Astrocyte (in vitro differentiated cells and primary cell): Measurements from ENCODE around the gene FHL1. TPM values are rescaled to one million over a fixed set of nuclear protein-coding genes. Genes with fewer than 3 reads are reported as not detected.

ENCODE experiments used
- DNase-seq: peaks from one replicate; pipeline ENCODE4 v3.0.0-alpha.2; 2010; ENCODE audit warnings: low read depth
- FAIRE-seq: peaks from 2 replicates; lab custom pipeline; 2011; peaks lifted over from hg19 to GRCh38; lab: Jason Lieb, UNC
- H2AFZ ChIP-seq: 2 replicates; pipeline ENCODE4 v1.6.0; 2012; ENCODE audit warnings: low read depth, low read length, inconsistent platforms
- H3K27ac ChIP-seq: 2 replicates; pipeline ENCODE4 v1.5.1; 2011; ENCODE audit warnings: low read depth, low read length, inconsistent platforms
- H3K27me3 ChIP-seq: 2 replicates; pipeline ENCODE4 v1.6.0; 2011; ENCODE audit warnings: low read length, inconsistent platforms; ENCODE audit not compliant: insufficient read depth
- H3K36me3 ChIP-seq: 2 replicates; pipeline ENCODE4 v1.5.1; 2011; ENCODE audit warnings: low read length, inconsistent platforms; ENCODE audit not compliant: insufficient read depth
- H3K4me1 ChIP-seq: 2 replicates; pipeline ENCODE4 v1.5.1; 2011; ENCODE audit warnings: low read length, inconsistent platforms; ENCODE audit not compliant: insufficient read depth
- H3K4me2 ChIP-seq: 2 replicates; pipeline ENCODE4 v1.6.0; 2012; ENCODE audit warnings: low read length, inconsistent platforms
- H3K4me3 ChIP-seq: 2 replicates; pipeline ENCODE4 v1.5.1; 2011; ENCODE audit warnings: low read depth, mild to moderate bottlenecking, low read length, inconsistent platforms; ENCODE audit not compliant: insufficient read depth
- H3K79me2 ChIP-seq: 2 replicates; pipeline ENCODE4 v1.6.0; 2012; ENCODE audit warnings: mild to moderate bottlenecking, low read length, inconsistent platforms; ENCODE audit not compliant: insufficient read depth
- H3K9ac ChIP-seq: 2 replicates; pipeline ENCODE4 v1.6.0; 2012; ENCODE audit warnings: mild to moderate bottlenecking, low read length, inconsistent platforms
- H3K9me3 ChIP-seq: 2 replicates; pipeline ENCODE4 v1.5.1; 2012; ENCODE audit warnings: low read depth, mild to moderate bottlenecking, low read length, inconsistent platforms; ENCODE audit not compliant: insufficient read depth
- H4K20me1 ChIP-seq: 2 replicates; pipeline ENCODE4 v1.6.0; 2012; ENCODE audit warnings: low read length, inconsistent platforms; ENCODE audit not compliant: insufficient read depth
- H3K27ac Mint-ChIP-seq: one replicate; pipeline ENCODE4 v1.8.0; 2021; ENCODE audit warnings: mild to moderate bottlenecking, mixed read lengths; ENCODE audit not compliant: unreplicated experiment
- H3K27me3 Mint-ChIP-seq: one replicate; pipeline ENCODE4 v1.8.0; 2021; ENCODE audit warnings: low read depth, mixed read lengths; ENCODE audit not compliant: unreplicated experiment
- H3K36me3 Mint-ChIP-seq: one replicate; pipeline ENCODE4 v1.8.0; 2021; ENCODE audit warnings: low read depth, mixed read lengths; ENCODE audit not compliant: unreplicated experiment
- H3K4me1 Mint-ChIP-seq: one replicate; pipeline ENCODE4 v1.8.0; 2021; ENCODE audit warnings: low read depth, mixed read lengths; ENCODE audit not compliant: unreplicated experiment
- H3K4me3 Mint-ChIP-seq: one replicate; pipeline ENCODE4 v1.8.0; 2021; ENCODE audit warnings: mild to moderate bottlenecking, moderate library complexity, mixed read lengths; ENCODE audit not compliant: unreplicated experiment
- H3K9me3 Mint-ChIP-seq: one replicate; pipeline ENCODE4 v1.8.0; 2021; ENCODE audit warnings: mild to moderate bottlenecking, mixed read lengths; ENCODE audit not compliant: unreplicated experiment
- EZH2 ChIP-seq: IDR thresholded peaks from 2 replicates; pipeline ENCODE4 v1.6.1; 2012; ENCODE audit warnings: mild to moderate bottlenecking, low read length, inconsistent platforms; ENCODE audit not compliant: insufficient read depth
- total RNA-seq: library from RNA; stranded (reverse); gene quantifications from 2 replicates; pipeline ENCODE4 v1.2.1, GENCODE V29; 2021
- TF ChIP-seq, protein P1 (sequence below): IDR thresholded peaks from 2 replicates; pipeline ENCODE4 v1.5.1; 2011; ENCODE audit warnings: low read depth, mild to moderate bottlenecking, inconsistent platforms, low read length, moderate library complexity; ENCODE audit not compliant: insufficient read depth

The FHL1 gene
- total RNA-seq, 1 donor from 2014 or later, result 115 TPM

GRCh38 chrX:136168929-136169735, 21.8 kb downstream of the FHL1 start:
- Histone ChIP-seq H4K20me1 (no peaks in the 10 kb centered on the region), H3K4me1 (peaks cover 29% of the 10 kb centered on the region), H3K27me3 (no peaks in the 10 kb centered on the region), H3K79me2 (peaks cover 28% of the 10 kb centered on the region), H2AFZ (no peak overlapping the region), H3K9ac (peak overlapping the region; percentile 80), H3K36me3 (no peaks in the 10 kb centered on the region), H3K9me3 (no peaks in the 10 kb centered on the region), H3K4me2 (peak overlapping the region; percentile 77), H3K4me3 (peak overlapping the region; percentile 11), H3K27ac (peak overlapping the region; percentile 87)
- no peaks in the 10 kb centered on the region for H3K27me3 Mint-ChIP-seq
- H3K36me3 Mint-ChIP-seq, result no peaks in the 10 kb centered on the region
- FAIRE-seq (peak; percentile 100), DNase-seq (peak; percentile 90)
- no peak for TF ChIP-seq EZH2
- TF ChIP-seq, protein P1, sequence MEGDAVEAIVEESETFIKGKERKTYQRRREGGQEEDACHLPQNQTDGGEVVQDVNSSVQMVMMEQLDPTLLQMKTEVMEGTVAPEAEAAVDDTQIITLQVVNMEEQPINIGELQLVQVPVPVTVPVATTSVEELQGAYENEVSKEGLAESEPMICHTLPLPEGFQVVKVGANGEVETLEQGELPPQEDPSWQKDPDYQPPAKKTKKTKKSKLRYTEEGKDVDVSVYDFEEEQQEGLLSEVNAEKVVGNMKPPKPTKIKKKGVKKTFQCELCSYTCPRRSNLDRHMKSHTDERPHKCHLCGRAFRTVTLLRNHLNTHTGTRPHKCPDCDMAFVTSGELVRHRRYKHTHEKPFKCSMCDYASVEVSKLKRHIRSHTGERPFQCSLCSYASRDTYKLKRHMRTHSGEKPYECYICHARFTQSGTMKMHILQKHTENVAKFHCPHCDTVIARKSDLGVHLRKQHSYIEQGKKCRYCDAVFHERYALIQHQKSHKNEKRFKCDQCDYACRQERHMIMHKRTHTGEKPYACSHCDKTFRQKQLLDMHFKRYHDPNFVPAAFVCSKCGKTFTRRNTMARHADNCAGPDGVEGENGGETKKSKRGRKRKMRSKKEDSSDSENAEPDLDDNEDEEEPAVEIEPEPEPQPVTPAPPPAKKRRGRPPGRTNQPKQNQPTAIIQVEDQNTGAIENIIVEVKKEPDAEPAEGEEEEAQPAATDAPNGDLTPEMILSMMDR, result no peak
- no peak overlapping the region for H3K4me3 Mint-ChIP-seq
- no peaks in the 10 kb centered on the region for H3K9me3 Mint-ChIP-seq
- peak overlapping the region; percentile 66 for H3K27ac Mint-ChIP-seq
- peaks cover 20% of the 10 kb centered on the region for H3K4me1 Mint-ChIP-seq

- peaks cover 32% of the 10 kb centered on the region for H3K4me1 ChIP-seq
- H3K4me1 Mint-ChIP-seq, result peaks cover 20% of the 10 kb centered on the region
- H3K9me3 Mint-ChIP-seq, result no peaks in the 10 kb centered on the region
- no peaks in the 10 kb centered on the region for H3K27me3 Mint-ChIP-seq
- peaks cover 23% of the 10 kb centered on the region for H3K79me2 ChIP-seq
- H3K9ac ChIP-seq, result peak overlapping the region; percentile 80
- no peak overlapping the region for H3K4me3 Mint-ChIP-seq
- no peaks in the 10 kb centered on the region for H3K36me3 ChIP-seq
- peak overlapping the region; percentile 77 for H3K4me2 ChIP-seq
- no peak overlapping the region for H2AFZ ChIP-seq
- no peaks in the 10 kb centered on the region for H3K36me3 Mint-ChIP-seq
- TF ChIP-seq, protein P1, result peak; percentile 21
- no peak for TF ChIP-seq EZH2
- no peaks in the 10 kb centered on the region for H4K20me1 ChIP-seq
- DNase-seq, result peak; percentile 23
- peak; percentile 97 for FAIRE-seq
- H3K27ac ChIP-seq, result peak overlapping the region; percentile 87
- peak overlapping the region; percentile 75 for H3K27ac Mint-ChIP-seq
- H3K4me3 ChIP-seq, result peak overlapping the region; percentile 11
- no peaks in the 10 kb centered on the region for H3K9me3 ChIP-seq
- no peaks in the 10 kb centered on the region for H3K27me3 ChIP-seq
These were observed 22.9 kb downstream of the FHL1 start for GRCh38 chrX:136170139-136170800.
